ENCODE data around the gene HCRTR1.

Gene HCRTR1

DNA sequence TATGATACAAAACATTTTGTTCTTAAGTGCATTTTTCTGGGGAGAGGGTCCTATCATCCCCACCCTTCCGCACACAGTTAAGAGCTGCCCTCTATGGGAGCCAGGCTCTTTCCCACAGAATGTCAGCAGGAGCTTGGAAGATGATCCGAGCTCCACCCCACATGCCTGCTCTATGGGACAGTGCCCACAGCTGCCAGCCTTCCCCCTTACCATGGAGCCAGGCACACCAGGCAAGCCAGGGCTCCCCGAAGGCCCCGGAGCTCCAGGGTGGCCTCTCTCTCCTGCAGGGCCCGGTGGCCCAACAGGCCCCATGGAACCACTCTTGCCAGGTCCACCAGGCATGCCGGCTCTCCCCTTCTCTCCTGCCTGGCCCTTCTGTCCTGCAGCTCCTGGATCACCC, 37.6 kb downstream of the HCRTR1 start:
- Histone ChIP-seq H3K9ac (ENCODE audit: low read depth, low read length) (no peak overlapping the region), H3K36me3 (ENCODE audit: insufficient read depth, low read length) (no peaks in the 10 kb centered on the region), H3K9me3 (ENCODE audit: insufficient read depth, low read depth, low read length) (no peaks in the 10 kb centered on the region), H3K4me1 (ENCODE audit: insufficient read depth, low read length) (no peaks in the 10 kb centered on the region), H3K27me3 (ENCODE audit: insufficient read depth, low read length) (no peaks in the 10 kb centered on the region), H3K27ac (ENCODE audit: low read depth, low read length) (no peak overlapping the region), H3K4me3 (ENCODE audit: low read length) (no peak overlapping the region)
- WGBS = 93% methylated on average over 6 of the region's 6 CpGs

DNA sequence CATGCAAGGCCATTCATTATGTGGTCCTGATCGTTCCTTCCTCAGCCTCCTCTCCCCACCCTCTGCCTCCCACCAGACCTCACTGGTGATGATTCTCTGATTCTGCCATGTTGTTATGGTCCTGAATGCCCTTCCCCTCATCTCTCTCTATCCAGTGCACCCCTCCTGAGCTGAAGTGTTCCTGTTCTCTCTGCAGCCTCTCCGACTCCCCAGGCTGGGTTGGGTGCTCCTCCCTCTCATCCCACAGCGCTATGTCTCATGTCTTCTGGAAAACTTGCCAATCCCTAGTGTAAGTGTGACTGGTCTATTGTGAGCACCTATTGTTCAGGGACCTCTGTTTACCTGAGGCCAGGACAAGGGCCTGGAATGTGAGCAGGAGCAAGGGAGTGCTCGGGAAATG, 38.3 kb downstream of the HCRTR1 start:
- H3K36me3 ChIP-seq (ENCODE audit: insufficient read depth, low read length) = no peaks in the 10 kb centered on the region
- 94% methylated on average over 4 of the region's 4 CpGs for WGBS
- no peaks in the 10 kb centered on the region for H3K27me3 ChIP-seq (ENCODE audit: insufficient read depth, low read length)
- H3K9ac ChIP-seq (ENCODE audit: low read depth, low read length) = no peak overlapping the region
- no peaks in the 10 kb centered on the region for H3K9me3 ChIP-seq (ENCODE audit: insufficient read depth, low read depth, low read length)
- no peaks in the 10 kb centered on the region for H3K4me1 ChIP-seq (ENCODE audit: insufficient read depth, low read length)
- no peak overlapping the region for H3K27ac ChIP-seq (ENCODE audit: low read depth, low read length)
- H3K4me3 ChIP-seq (ENCODE audit: low read length) = no peak overlapping the region

DNA sequence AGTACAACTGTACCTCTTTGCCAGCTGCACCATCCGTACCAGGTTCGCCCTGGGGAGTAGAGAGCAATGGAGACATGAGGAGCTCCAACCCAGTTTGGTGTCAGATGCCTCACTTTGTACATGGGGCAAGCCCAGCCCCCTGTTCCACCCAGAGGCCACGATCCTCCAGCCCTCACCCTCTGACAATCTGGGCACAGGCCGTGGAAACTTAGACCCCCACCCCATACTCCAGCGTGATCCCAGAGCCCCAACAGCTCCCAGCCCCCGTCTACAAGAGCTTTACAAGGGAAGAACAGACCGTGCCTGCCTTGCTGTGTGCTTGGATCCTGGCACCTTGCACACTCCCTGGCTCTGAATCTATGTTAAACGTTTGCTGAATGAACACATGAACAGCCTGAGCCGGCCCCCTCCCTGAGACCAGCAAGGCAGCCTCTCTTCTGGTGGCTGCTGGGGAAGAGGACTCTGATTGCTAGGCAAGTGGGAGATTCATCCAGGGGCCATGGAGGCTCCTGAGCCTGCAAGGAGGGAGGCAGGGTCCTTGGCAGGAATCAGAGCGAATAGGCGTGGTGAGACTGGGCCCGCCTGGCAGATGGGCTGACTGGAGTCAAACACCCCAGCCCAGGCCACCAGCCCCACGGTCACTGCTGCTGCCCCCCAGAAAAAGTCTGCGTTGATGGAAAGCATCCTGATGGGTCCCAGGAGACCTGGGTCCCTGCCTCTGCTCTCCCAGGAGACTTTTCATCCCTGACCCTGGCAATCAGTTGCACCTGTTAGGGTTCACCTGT, 39.7 kb downstream of the HCRTR1 start:
- no peaks in the 10 kb centered on the region for H3K27me3 ChIP-seq (ENCODE audit: insufficient read depth, low read length)
- WGBS = 92% methylated on average over 14 of the region's 14 CpGs
- H3K9ac ChIP-seq (ENCODE audit: low read depth, low read length) = no peak overlapping the region

DNA sequence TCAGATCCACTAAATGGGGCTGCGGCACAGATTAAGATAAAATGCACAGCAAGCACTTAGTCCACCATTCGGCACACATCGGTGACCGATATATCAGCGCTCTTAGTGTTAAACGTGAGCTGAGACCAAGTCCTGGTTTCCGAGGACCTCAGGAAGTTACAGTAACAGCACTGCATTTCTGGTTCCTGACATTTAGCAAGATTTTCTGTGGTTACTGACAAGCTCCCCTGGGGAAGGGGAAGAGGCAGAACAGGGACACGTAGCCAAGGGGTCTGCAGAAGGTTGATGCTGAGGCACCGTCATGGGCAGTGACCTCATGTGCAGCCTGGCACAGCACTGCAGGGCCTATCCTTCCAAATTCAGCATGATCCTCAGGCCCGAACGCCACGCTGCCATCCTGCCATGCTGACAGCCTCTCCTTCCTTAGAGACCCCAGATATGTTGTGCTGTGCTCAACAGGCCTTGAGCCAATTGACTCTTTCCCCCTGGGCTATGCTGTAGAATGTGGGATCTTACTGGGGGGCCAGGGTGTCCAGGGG, 40.6 kb downstream of the HCRTR1 start:
- H3K4me1 ChIP-seq (ENCODE audit: insufficient read depth, low read length) = no peaks in the 10 kb centered on the region
- H3K9me3 ChIP-seq (ENCODE audit: insufficient read depth, low read depth, low read length) = no peaks in the 10 kb centered on the region
- no peaks in the 10 kb centered on the region for H3K27me3 ChIP-seq (ENCODE audit: insufficient read depth, low read length)
- no peaks in the 10 kb centered on the region for H3K36me3 ChIP-seq (ENCODE audit: insufficient read depth, low read length)
- WGBS = 95% methylated on average over 12 of the region's 12 CpGs
- no peak overlapping the region for H3K27ac ChIP-seq (ENCODE audit: low read depth, low read length)
- H3K9ac ChIP-seq (ENCODE audit: low read depth, low read length) = no peak overlapping the region
- H3K4me3 ChIP-seq (ENCODE audit: low read length) = no peak overlapping the region

More for the DNA sequence above, 39.7 kb downstream of the HCRTR1 start:
- Histone ChIP-seq H3K9me3 (ENCODE audit: insufficient read depth, low read depth, low read length) (no peaks in the 10 kb centered on the region), H3K27ac (ENCODE audit: low read depth, low read length) (no peak overlapping the region), H3K36me3 (ENCODE audit: insufficient read depth, low read length) (no peaks in the 10 kb centered on the region), H3K4me3 (ENCODE audit: low read length) (no peak overlapping the region), H3K4me1 (ENCODE audit: insufficient read depth, low read length) (no peaks in the 10 kb centered on the region)

DNA sequence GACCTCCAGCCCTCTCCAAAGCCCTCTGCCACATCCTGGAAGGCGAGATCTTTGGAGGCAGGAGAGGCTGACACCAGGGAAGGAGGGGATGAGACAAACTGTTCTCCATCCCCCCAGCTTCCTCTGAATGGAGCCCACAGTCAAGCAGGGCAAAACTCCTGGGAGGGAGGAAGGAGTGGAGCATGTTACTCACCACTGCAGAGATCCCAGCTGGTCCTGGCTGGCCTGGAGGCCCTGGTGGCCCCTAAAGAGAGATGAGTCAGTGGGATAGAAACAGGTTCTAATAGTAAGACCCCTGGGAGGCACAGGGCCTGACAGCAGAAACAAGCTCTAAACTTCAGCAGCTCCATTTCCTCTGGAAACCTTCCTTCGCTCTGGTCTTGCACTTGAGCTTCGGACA, 41.2 kb downstream of the HCRTR1 start:
- no peaks in the 10 kb centered on the region for H3K4me1 ChIP-seq (ENCODE audit: insufficient read depth, low read length)
- no peak overlapping the region for H3K9ac ChIP-seq (ENCODE audit: low read depth, low read length)
- no peaks in the 10 kb centered on the region for H3K27me3 ChIP-seq (ENCODE audit: insufficient read depth, low read length)
- no peaks in the 10 kb centered on the region for H3K9me3 ChIP-seq (ENCODE audit: insufficient read depth, low read depth, low read length)
- no peaks in the 10 kb centered on the region for H3K36me3 ChIP-seq (ENCODE audit: insufficient read depth, low read length)
- WGBS = 81% methylated on average over 3 of the region's 3 CpGs
- no peak overlapping the region for H3K27ac ChIP-seq (ENCODE audit: low read depth, low read length)
- H3K4me3 ChIP-seq (ENCODE audit: low read length) = no peak overlapping the region

DNA sequence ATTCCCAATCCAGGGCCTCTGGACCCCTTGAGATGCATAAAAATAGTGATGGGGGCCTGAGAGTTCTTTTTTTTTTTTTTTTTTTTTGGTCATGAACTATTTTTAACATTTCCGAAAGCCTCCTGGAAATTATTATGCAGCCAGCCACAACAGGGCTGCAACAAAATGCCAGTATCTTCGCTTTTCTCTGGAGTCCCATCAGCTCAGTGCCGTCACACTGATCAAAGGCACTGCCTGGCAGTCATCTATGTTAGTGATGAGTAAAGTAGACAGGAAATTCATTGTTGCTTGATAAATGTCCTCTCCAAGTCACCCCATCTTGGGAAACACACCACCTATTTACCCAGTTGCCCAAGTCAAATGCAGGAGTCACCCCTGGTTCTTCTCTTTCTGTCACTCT, 42.4 kb downstream of the HCRTR1 start:
- H3K9me3 ChIP-seq (ENCODE audit: insufficient read depth, low read depth, low read length) = no peaks in the 10 kb centered on the region
- no peak overlapping the region for H3K9ac ChIP-seq (ENCODE audit: low read depth, low read length)
- H3K27me3 ChIP-seq (ENCODE audit: insufficient read depth, low read length) = no peaks in the 10 kb centered on the region
- no peaks in the 10 kb centered on the region for H3K4me1 ChIP-seq (ENCODE audit: insufficient read depth, low read length)
- no peak overlapping the region for H3K4me3 ChIP-seq (ENCODE audit: low read length)
- no peak overlapping the region for H3K27ac ChIP-seq (ENCODE audit: low read depth, low read length)
- WGBS = 79% methylated on average over 3 of the region's 3 CpGs
- H3K36me3 ChIP-seq (ENCODE audit: insufficient read depth, low read length) = no peaks in the 10 kb centered on the region

DNA sequence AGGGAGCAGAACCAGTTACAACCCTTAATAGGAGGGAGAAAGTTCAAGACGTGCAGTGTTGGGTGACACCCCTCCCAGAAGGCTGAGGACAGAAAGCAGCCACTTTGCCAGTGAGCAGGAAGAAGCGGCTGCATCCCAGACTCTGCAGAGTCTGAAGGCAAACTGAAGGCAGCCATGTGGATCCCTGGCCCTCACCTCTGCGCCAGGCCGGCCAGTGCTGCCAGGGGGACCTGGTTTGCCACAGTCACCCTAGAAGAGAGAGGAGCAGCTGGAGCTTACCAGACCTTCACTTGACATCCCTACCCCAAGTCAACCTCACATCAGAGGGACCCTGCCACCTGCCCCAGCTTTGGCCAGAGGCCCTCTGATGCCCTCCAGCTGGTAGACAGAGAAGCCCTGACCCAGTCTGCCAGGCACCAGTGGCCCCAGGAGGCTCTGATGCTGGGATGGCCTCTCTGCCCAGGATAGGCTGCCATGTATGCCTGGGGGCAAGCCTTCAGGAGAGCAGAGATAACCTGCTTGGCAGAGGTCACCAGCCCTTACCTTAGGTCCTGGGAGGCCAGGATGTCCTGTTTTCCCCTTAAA, 43.5 kb downstream of the HCRTR1 start:
- Histone ChIP-seq H3K27ac (ENCODE audit: low read depth, low read length) (no peak overlapping the region), H3K4me3 (ENCODE audit: low read length) (no peak overlapping the region), H3K36me3 (ENCODE audit: insufficient read depth, low read length) (no peaks in the 10 kb centered on the region), H3K27me3 (ENCODE audit: insufficient read depth, low read length) (no peaks in the 10 kb centered on the region), H3K4me1 (ENCODE audit: insufficient read depth, low read length) (no peaks in the 10 kb centered on the region), H3K9ac (ENCODE audit: low read depth, low read length) (no peak overlapping the region), H3K9me3 (ENCODE audit: insufficient read depth, low read depth, low read length) (no peaks in the 10 kb centered on the region)
- 93% methylated on average over 4 of the region's 4 CpGs for WGBS

DNA sequence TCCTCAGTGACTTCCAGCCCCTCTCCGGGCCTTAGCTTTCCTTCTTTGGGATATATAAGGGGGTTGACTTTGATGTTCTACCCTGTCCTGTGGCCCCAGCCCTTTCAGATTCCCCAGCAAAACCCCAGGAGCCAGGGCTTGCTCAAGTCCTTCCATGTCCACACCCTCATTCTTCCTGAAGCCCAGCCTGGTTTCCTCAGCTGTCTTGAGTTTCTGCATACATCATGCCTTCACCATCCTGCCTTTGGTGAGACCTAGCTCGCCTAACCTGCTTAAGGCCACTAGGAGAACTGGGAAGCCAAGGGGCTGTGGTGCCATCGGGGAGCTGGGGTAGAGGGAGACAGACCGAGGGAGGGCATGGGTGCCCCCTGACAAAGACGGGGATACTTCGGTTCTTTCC, 44.4 kb downstream of the HCRTR1 start:
- H3K9ac ChIP-seq (ENCODE audit: low read depth, low read length) = no peak overlapping the region

DNA sequence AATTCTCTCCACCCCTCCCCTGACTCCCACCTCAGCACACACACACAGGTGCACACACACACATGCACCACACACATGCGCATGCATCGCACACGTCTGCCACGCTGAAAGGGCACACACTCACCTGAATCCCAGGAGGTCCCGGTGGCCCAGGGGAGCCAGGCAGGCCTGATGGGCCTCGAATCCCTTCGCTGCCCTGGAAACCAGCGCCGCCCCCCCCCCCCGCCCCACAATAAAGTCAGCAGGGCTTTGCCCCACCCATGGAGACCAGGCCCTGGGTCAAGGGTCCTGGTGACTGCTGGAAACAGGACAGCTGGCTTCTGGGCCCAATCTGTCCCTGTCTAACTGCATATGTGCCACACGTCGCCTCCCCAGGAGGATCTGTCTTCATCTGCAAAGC, 45.0 kb downstream of the HCRTR1 start:
- H3K36me3 ChIP-seq (ENCODE audit: insufficient read depth, low read length) = no peaks in the 10 kb centered on the region
- H3K9ac ChIP-seq (ENCODE audit: low read depth, low read length) = no peak overlapping the region
- H3K27ac ChIP-seq (ENCODE audit: low read depth, low read length) = no peak overlapping the region
- H3K4me1 ChIP-seq (ENCODE audit: insufficient read depth, low read length) = peaks cover 5% of the 10 kb centered on the region; the same call in 1 of the 2 replicates
- H3K4me3 ChIP-seq (ENCODE audit: low read length) = no peak overlapping the region
- no peaks in the 10 kb centered on the region for H3K9me3 ChIP-seq (ENCODE audit: insufficient read depth, low read depth, low read length)
- WGBS = 90% methylated on average over 12 of the region's 12 CpGs
- no peaks in the 10 kb centered on the region for H3K27me3 ChIP-seq (ENCODE audit: insufficient read depth, low read length)

More for the DNA sequence above, 44.4 kb downstream of the HCRTR1 start:
- H3K27ac ChIP-seq (ENCODE audit: low read depth, low read length) = no peak overlapping the region
- no peak overlapping the region for H3K4me3 ChIP-seq (ENCODE audit: low read length)
- no peaks in the 10 kb centered on the region for H3K27me3 ChIP-seq (ENCODE audit: insufficient read depth, low read length)
- 86% methylated on average over 6 of the region's 6 CpGs for WGBS
- no peaks in the 10 kb centered on the region for H3K36me3 ChIP-seq (ENCODE audit: insufficient read depth, low read length)
- H3K4me1 ChIP-seq (ENCODE audit: insufficient read depth, low read length) = peaks cover 5% of the 10 kb centered on the region; the same call in 1 of the 2 replicates
- no peaks in the 10 kb centered on the region for H3K9me3 ChIP-seq (ENCODE audit: insufficient read depth, low read depth, low read length)

DNA sequence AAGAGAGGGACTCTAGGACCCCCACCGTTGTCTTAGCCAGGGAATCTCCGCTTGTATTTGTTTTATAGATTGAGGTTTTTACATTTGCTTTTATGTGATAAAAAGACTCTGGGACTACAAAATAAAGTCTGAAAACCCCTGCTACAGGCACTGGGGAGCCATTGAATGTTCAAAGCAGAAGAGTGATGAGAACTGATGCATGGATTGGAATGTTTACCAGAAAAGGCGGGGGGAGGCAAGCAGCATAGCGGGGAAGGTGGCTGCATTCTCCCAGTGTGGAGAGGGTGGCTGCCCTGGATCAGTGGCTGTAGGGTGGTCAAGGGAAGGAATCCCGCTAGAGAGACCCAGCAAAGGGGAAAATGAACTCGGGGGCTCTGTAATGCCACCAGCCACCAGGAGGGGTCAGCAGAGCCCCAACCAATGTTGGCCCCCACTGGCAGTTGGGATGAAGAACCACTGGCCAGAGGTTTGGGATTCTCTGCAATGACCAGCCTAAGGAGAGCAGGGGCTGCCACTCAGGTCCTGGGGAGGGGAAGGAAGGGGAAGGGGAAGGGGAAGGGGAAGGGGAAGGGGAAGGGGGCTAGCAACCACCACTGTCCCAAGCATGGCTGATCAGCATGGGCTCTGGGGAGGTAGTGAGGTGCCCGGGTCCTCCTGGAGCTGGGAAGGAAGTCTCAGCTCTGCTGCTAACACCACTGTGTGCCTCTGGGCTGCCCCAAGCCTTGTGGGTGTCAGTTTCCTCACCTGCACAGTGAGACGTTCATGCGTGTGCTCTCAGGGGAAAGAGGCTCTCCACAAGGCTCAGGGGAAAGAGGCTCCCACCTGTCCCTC, 46.3 kb downstream of the HCRTR1 start:
- no peaks in the 10 kb centered on the region for H3K9me3 ChIP-seq (ENCODE audit: insufficient read depth, low read depth, low read length)
- no peak overlapping the region for H3K9ac ChIP-seq (ENCODE audit: low read depth, low read length)
- no peak overlapping the region for H3K4me3 ChIP-seq (ENCODE audit: low read length)
- no peak overlapping the region for H3K27ac ChIP-seq (ENCODE audit: low read depth, low read length)
- H3K4me1 ChIP-seq (ENCODE audit: insufficient read depth, low read length) = peaks cover 5% of the 10 kb centered on the region; the same call in 1 of the 2 replicates
- H3K27me3 ChIP-seq (ENCODE audit: insufficient read depth, low read length) = no peaks in the 10 kb centered on the region
- 39% methylated on average over 9 of the region's 9 CpGs for WGBS
- H3K36me3 ChIP-seq (ENCODE audit: insufficient read depth, low read length) = no peaks in the 10 kb centered on the region

DNA sequence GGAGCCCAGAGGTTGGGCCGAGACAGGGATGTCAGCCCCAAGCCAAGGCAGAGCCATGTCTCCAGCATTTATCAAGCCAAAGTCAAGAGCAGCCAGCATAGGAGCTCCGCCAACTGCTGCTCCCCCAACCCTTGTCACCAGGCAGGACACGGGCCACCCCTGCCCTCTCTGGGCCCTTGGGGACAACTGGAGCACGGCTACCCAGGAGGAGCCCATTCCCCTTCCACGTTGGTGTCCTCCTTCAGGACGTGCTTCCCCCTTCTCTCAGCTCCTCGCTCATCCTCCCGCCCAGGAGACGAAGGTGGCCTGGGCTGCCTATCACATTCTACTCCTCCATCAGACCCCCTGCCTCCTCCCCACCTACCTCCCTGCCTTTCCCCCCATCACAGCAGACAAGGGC, 47.0 kb downstream of the HCRTR1 start:
- Histone ChIP-seq H3K27me3 (ENCODE audit: insufficient read depth, low read length) (no peaks in the 10 kb centered on the region), H3K36me3 (ENCODE audit: insufficient read depth, low read length) (no peaks in the 10 kb centered on the region), H3K9me3 (ENCODE audit: insufficient read depth, low read depth, low read length) (no peaks in the 10 kb centered on the region), H3K4me3 (ENCODE audit: low read length) (no peak overlapping the region), H3K4me1 (ENCODE audit: insufficient read depth, low read length) (peaks cover 5% of the 10 kb centered on the region; the same call in 1 of the 2 replicates), H3K27ac (ENCODE audit: low read depth, low read length) (no peak overlapping the region), H3K9ac (ENCODE audit: low read depth, low read length) (no peak overlapping the region)
- WGBS = 86% methylated on average over 9 of the region's 9 CpGs
